CD14-positive monocyte (primary cell): ENCODE data around the gene AFF1. TPM values are rescaled to one million over a fixed set of nuclear protein-coding genes. Genes with fewer than 3 reads are reported as not detected.
"Not testable (repeated sequence)": the region's sequence is repeated elsewhere in the genome, so short reads cannot be mapped to it uniquely, and the experiment has no call there.

ENCODE experiments used
- DNase-seq, 3 donors: peaks; one replicate each; pipeline ENCODE4 v3.0.0-alpha.2; 2011 to 2022
- H2AFZ ChIP-seq: 2 replicates; pipeline ENCODE4 v1.6.0; 2012; ENCODE audit warnings: mild to moderate bottlenecking, low read depth, low read length, inconsistent platforms; ENCODE audit not compliant: insufficient read depth, poor library complexity, severe bottlenecking
- H3K27ac ChIP-seq, 2 donors: 1 replicate in 1 of 2; 2 replicates in 1 of 2; pipeline ENCODE4 v1.5.1; 2012 to 2013; ENCODE audit warnings: low read length in 2 of 2, control low read depth in 1 of 2, inconsistent platforms in 1 of 2, low read depth in 1 of 2, mild to moderate bottlenecking in 1 of 2
- H3K27me3 ChIP-seq, 2 donors: one replicate each; pipeline versions ENCODE4 v1.6.0 to v1.6.1; 2011 to 2013; ENCODE audit warnings: low read length in 2 of 2; ENCODE audit not compliant: control insufficient read depth in 2 of 2, insufficient read depth in 2 of 2
- H3K36me3 ChIP-seq, 2 donors: replicated peaks in 1 of 2; 1 replicate in 1 of 2; 2 replicates in 1 of 2; pipeline versions ENCODE4 v1.5.1 to v1.6.1; 2012 to 2013; ENCODE audit warnings: low read length in 2 of 2, control low read depth in 1 of 2, inconsistent platforms in 1 of 2, mild to moderate bottlenecking in 1 of 2; ENCODE audit not compliant: insufficient read depth in 2 of 2, control insufficient read depth in 1 of 2
- H3K4me1 ChIP-seq, 2 donors: 1 replicate in 1 of 2; 2 replicates in 1 of 2; pipeline versions ENCODE4 v1.5.1 to v1.6.1; 2012 to 2013; ENCODE audit warnings: low read length in 2 of 2, control low read depth in 1 of 2, inconsistent platforms in 1 of 2, mild to moderate bottlenecking in 1 of 2, moderate library complexity in 1 of 2; ENCODE audit not compliant: insufficient read depth in 2 of 2, control insufficient read depth in 1 of 2
- H3K4me2 ChIP-seq: replicated peaks from 2 replicates; pipeline ENCODE3; 2012; ENCODE audit warnings: low read length, moderate library complexity, mild to moderate bottlenecking; ENCODE audit not compliant: poor library complexity, severe bottlenecking; ENCODE audit errors: extremely low read depth
- H3K4me3 ChIP-seq, 3 experiments: fragments of 200-600 bp in 1 of 3; sonication (generic) in 1 of 3; replicated peaks in 1 of 3; 1 replicate in 2 of 3; 2 replicates in 1 of 3; pipeline ENCODE4 v1.5.1; 2011 to 2013; ENCODE audit warnings: low read length in 3 of 3, mild to moderate bottlenecking in 3 of 3, control low read depth in 2 of 3, low read depth in 2 of 3, inconsistent platforms in 1 of 3, moderate library complexity in 1 of 3
- H3K79me2 ChIP-seq: 2 replicates; pipeline ENCODE4 v1.6.0; 2012; ENCODE audit warnings: mild to moderate bottlenecking, control low read depth, inconsistent platforms, low read length, moderate library complexity; ENCODE audit not compliant: insufficient read depth
- H3K9ac ChIP-seq: 2 replicates; pipeline ENCODE4 v1.6.0; 2017; ENCODE audit warnings: low read length, mild to moderate bottlenecking; ENCODE audit not compliant: insufficient read depth, poor library complexity, severe bottlenecking
- H3K9me3 ChIP-seq, 2 donors: replicated peaks in 1 of 2; 1 replicate in 1 of 2; 2 replicates in 1 of 2; pipeline versions ENCODE4 v1.5.1 to v1.6.1; 2012 to 2013; ENCODE audit warnings: low read length in 2 of 2, control low read depth in 1 of 2; ENCODE audit not compliant: control insufficient read depth in 1 of 2, insufficient read depth in 1 of 2
- H4K20me1 ChIP-seq: 2 replicates; pipeline ENCODE4 v1.6.0; 2012; ENCODE audit warnings: mild to moderate bottlenecking, low read length, control low read depth, moderate library complexity; ENCODE audit not compliant: insufficient read depth
- H3K27ac Mint-ChIP-seq, 7 donors: one replicate each; pipeline ENCODE4 v1.8.0; 2020; ENCODE audit warnings: mild to moderate bottlenecking in 7 of 7, mixed read lengths in 7 of 7, moderate library complexity in 6 of 7, inconsistent platforms in 2 of 7
- H3K27me3 Mint-ChIP-seq, 3 donors: one replicate each; pipeline ENCODE4 v1.8.0; 2021 to 2022; ENCODE audit warnings: low read depth in 3 of 3, mild to moderate bottlenecking in 3 of 3, mixed read lengths in 3 of 3, moderate library complexity in 3 of 3, inconsistent platforms in 1 of 3
- H3K36me3 Mint-ChIP-seq, 2 donors: one replicate each; pipeline ENCODE4 v1.8.0; 2020; ENCODE audit warnings: mixed read lengths in 2 of 2, inconsistent platforms in 1 of 2, mild to moderate bottlenecking in 1 of 2
- H3K4me1 Mint-ChIP-seq: one replicate; pipeline ENCODE4 v1.8.0; 2020; ENCODE audit warnings: mild to moderate bottlenecking, mixed read lengths
- H3K4me3 Mint-ChIP-seq, 2 donors: one replicate each; pipeline ENCODE4 v1.8.0; 2020; ENCODE audit warnings: mild to moderate bottlenecking in 2 of 2, mixed read lengths in 2 of 2, moderate library complexity in 1 of 2
- H3K9me3 Mint-ChIP-seq, 7 donors: one replicate each; pipeline ENCODE4 v1.8.0; 2020 to 2022; ENCODE audit warnings: mixed read lengths in 7 of 7, mild to moderate bottlenecking in 6 of 7, moderate library complexity in 6 of 7, inconsistent platforms in 2 of 7
- CTCF ChIP-seq: fragments of 200-600 bp; IDR thresholded peaks from one replicate; pipeline ENCODE4 v1.8.0; 2022; ENCODE audit warnings: antibody characterized with exemption, mild to moderate bottlenecking
- WGBS: methylation state at CpG from one replicate; pipeline ENCODE4 v1.1.5; 2013; ENCODE audit warnings: missing lambda C conversion rate; ENCODE audit not compliant: insufficient coverage; 5-methylcytosine and 5-hydroxymethylcytosine counted together
- intact Hi-C, 2 donors: fragments of 100-400 bp; cut with micrococcal nuclease; formaldehyde crosslinking; loops; one replicate each; pipeline versions ENCODE4 v1.15.0 to v1.15.1; 2023
- polyA plus RNA-seq, 3 donors: library from polyadenylated mRNA; depleted of rRNA in 1 of 3; unstranded in 2 of 3; stranded (reverse) in 1 of 3; fragments of 300-500 nt in 2 of 3; fragments of >200 nt in 1 of 3; fragmentation: Illumina TruSeq in 2 of 3; gene quantifications; 1 replicate in 2 of 3; 2 replicates in 1 of 3; pipeline ENCODE4 v1.2.3, GENCODE V29; 2012 to 2021

Gene AFF1
- polyA plus RNA-seq, 3 donors = 7.5 to 20.9 (median 16.3) TPM

GRCh38 chr4:87069037-87069742, 134.4 kb downstream of the AFF1 start:
- no peak overlapping the region for H3K9ac ChIP-seq
- Mint-ChIP-seq H3K27me3 (no peaks in the 10 kb centered on the region), H3K36me3 (peaks cover 11 to 18% of the 10 kb centered on the region in 2 donors), H3K4me1 (peaks cover 22% of the 10 kb centered on the region), H3K9me3 (peaks cover 0 to 2% (median 0%) of the 10 kb centered on the region in 7 donors), H3K27ac (peak overlapping the region in 4 of 7 donors; percentile 40 to 77 (median 51)), H3K4me3 (no peak overlapping the region)
- no peak overlapping the region for H3K4me2 ChIP-seq
- no peak overlapping the region for H2AFZ ChIP-seq
- H3K4me1 ChIP-seq = peaks cover 12 to 18% of the 10 kb centered on the region in 2 donors
- 58% methylated on average over 1 of the region's 3 CpGs for WGBS
- H3K27ac ChIP-seq = peak overlapping the region in 1 of 2 donors; percentile 27
- H3K27me3 ChIP-seq = no peaks in the 10 kb centered on the region
- DNase-seq = no peak
- H3K4me3 ChIP-seq = no peak overlapping the region
- intact Hi-C loops = no loop called here
- H3K36me3 ChIP-seq = peaks cover 0 to 24% of the 10 kb centered on the region in 2 donors
- no peak for TF ChIP-seq CTCF
- H3K79me2 ChIP-seq = peaks cover 81% of the 10 kb centered on the region
- no peaks in the 10 kb centered on the region for H3K9me3 ChIP-seq
- peaks cover 71% of the 10 kb centered on the region for H4K20me1 ChIP-seq

GRCh38 chr4:87071401-87071800, 136.6 kb downstream of the AFF1 start:
- H4K20me1 ChIP-seq = peaks cover 70% of the 10 kb centered on the region
- Mint-ChIP-seq H3K27me3 (no peaks in the 10 kb centered on the region), H3K27ac (peak overlapping the region in 3 of 7 donors; percentile 4 to 58 (median 36)), H3K4me3 (no peak overlapping the region), H3K4me1 (peaks cover 26% of the 10 kb centered on the region), H3K36me3 (peaks cover 3 to 7% of the 10 kb centered on the region in 2 donors), H3K9me3 (peaks cover 0 to 2% (median 0%) of the 10 kb centered on the region in 7 donors)
- H3K9me3 ChIP-seq = no peaks in the 10 kb centered on the region
- peaks cover 0 to 15% of the 10 kb centered on the region in 2 donors for H3K36me3 ChIP-seq
- H3K4me3 ChIP-seq = no peak overlapping the region
- H2AFZ ChIP-seq = no peak overlapping the region
- H3K27me3 ChIP-seq = no peaks in the 10 kb centered on the region
- H3K27ac ChIP-seq = no peak overlapping the region
- no peak overlapping the region for H3K4me2 ChIP-seq
- H3K4me1 ChIP-seq = peaks cover 13 to 22% of the 10 kb centered on the region in 2 donors
- WGBS = no CpG with 5 or more reads among the region's 3 CpGs
- intact Hi-C loops = no loop called here
- peaks cover 85% of the 10 kb centered on the region for H3K79me2 ChIP-seq
- no peak for TF ChIP-seq CTCF
- DNase-seq = no peak
- no peak overlapping the region for H3K9ac ChIP-seq

GRCh38 chr4:87072545-87072944, 137.7 kb downstream of the AFF1 start:
- Mint-ChIP-seq H3K4me1 (peaks cover 26% of the 10 kb centered on the region), H3K27ac (peak overlapping the region in 3 of 7 donors; percentile 33 to 67 (median 40))
- H3K9me3 ChIP-seq, H3K36me3 Mint-ChIP-seq, H3K9ac ChIP-seq, H3K27me3 ChIP-seq, H3K4me3 Mint-ChIP-seq, H3K4me3 ChIP-seq, intact Hi-C loops, H3K36me3 ChIP-seq, DNase-seq, H3K27me3 Mint-ChIP-seq, H3K4me2 ChIP-seq, H2AFZ ChIP-seq, H3K27ac ChIP-seq, H3K9me3 Mint-ChIP-seq: not testable (repeated sequence)
- peaks cover 70% of the 10 kb centered on the region for H4K20me1 ChIP-seq
- peaks cover 89% of the 10 kb centered on the region for H3K79me2 ChIP-seq
- H3K4me1 ChIP-seq = peaks cover 13 to 22% of the 10 kb centered on the region in 2 donors
- WGBS = no CpG with 5 or more reads among the region's 10 CpGs
